Femur (tissue), 1 donor: ENCODE results near the gene AKR1C3.
A peak's percentile ranks its signal among the peaks of the same experiment; 100 is the strongest.
"Not testable (repeated sequence)": the region's sequence is repeated elsewhere in the genome, so short reads cannot be mapped to it uniquely, and the experiment has no call there.

Experiments
- DNase-seq: peaks from one replicate; pipeline ENCODE4 v3.0.0-alpha.2; 2017

The AKR1C3 gene

GRCh38 chr10:5094265-5095205 lies at the start of gene AKR1C3:
TSS of gene AKR1C3 (plus strand) at chr10:5094414. CDS start at chr10:5094445, 31 bp downstream.
- DNase-seq: no peak

GRCh38 chr10:5045095-5045494 lies 49.1 kb upstream of the AKR1C3 start:
- DNase-seq: no peak

- no peak for DNase-seq
Measured at GRCh38 chr10:5046410-5046809, 47.8 kb upstream of the AKR1C3 start.

- not testable (repeated sequence) for DNase-seq
Measured at GRCh38 chr10:5047055-5047454, 47.2 kb upstream of the AKR1C3 start.

GRCh38 chr10:5047912-5048628 lies 46.1 kb upstream of the AKR1C3 start:
- DNase-seq: no peak

- not testable (repeated sequence) for DNase-seq
Measured at GRCh38 chr10:5052951-5053500, 41.2 kb upstream of the AKR1C3 start.

GRCh38 chr10:5054831-5055230 lies 39.4 kb upstream of the AKR1C3 start:
- DNase-seq: not testable (repeated sequence)

GRCh38 chr10:5059267-5059666 lies 34.9 kb upstream of the AKR1C3 start:
- DNase-seq: not testable (repeated sequence)

GRCh38 chr10:5060791-5061190 lies 33.4 kb upstream of the AKR1C3 start:
- not testable (repeated sequence) for DNase-seq

- DNase-seq: no peak
Measured at GRCh38 chr10:5064656-5065055, 29.6 kb upstream of the AKR1C3 start.

GRCh38 chr10:5068274-5068984 lies 25.8 kb upstream of the AKR1C3 start:
- no peak for DNase-seq

GRCh38 chr10:5070648-5071410 lies 23.4 kb upstream of the AKR1C3 start:
- no peak for DNase-seq

GRCh38 chr10:5071411-5072198 lies 22.6 kb upstream of the AKR1C3 start:
- DNase-seq: peak; percentile 78

GRCh38 chr10:5073659-5074058 lies 20.6 kb upstream of the AKR1C3 start:
- no peak for DNase-seq

GRCh38 chr10:5076615-5077014 lies 17.6 kb upstream of the AKR1C3 start:
- no peak for DNase-seq

GRCh38 chr10:5078547-5079180 lies 15.6 kb upstream of the AKR1C3 start:
- DNase-seq: no peak

GRCh38 chr10:5079306-5079830 lies 14.8 kb upstream of the AKR1C3 start:
- no peak for DNase-seq

GRCh38 chr10:5079836-5080235 lies 14.4 kb upstream of the AKR1C3 start:
- DNase-seq: no peak

GRCh38 chr10:5081091-5081490 lies 13.1 kb upstream of the AKR1C3 start:
- DNase-seq: no peak

GRCh38 chr10:5088703-5089261 lies 5.4 kb upstream of the AKR1C3 start:
- no peak for DNase-seq
